G401 (cell line): Measurements from ENCODE around the gene TMEM53. TPM values are rescaled to one million over a fixed set of nuclear protein-coding genes. Genes with fewer than 3 reads are reported as not detected.

Experiments
- DNase-seq: peaks from one replicate; pipeline ENCODE4 v3.0.0-alpha.2; 2015; ENCODE audit warnings: low spot score
- in situ Hi-C: cut with HindIII; loops from 2 replicates; pipeline ENCODE4 v1.10.0; 2016; ENCODE audit warnings: low sequenced_read_pairs, mixed read lengths
- total RNA-seq: library from RNA; depleted of rRNA; stranded (reverse); fragments of >200 nt; shearing (Covaris generic); gene quantifications from 2 replicates; pipeline ENCODE4 v1.2.3, GENCODE V29; 2014

The TMEM53 gene
- total RNA-seq, 1 experiment from 2014 or later, result 23.1 TPM

DNA sequence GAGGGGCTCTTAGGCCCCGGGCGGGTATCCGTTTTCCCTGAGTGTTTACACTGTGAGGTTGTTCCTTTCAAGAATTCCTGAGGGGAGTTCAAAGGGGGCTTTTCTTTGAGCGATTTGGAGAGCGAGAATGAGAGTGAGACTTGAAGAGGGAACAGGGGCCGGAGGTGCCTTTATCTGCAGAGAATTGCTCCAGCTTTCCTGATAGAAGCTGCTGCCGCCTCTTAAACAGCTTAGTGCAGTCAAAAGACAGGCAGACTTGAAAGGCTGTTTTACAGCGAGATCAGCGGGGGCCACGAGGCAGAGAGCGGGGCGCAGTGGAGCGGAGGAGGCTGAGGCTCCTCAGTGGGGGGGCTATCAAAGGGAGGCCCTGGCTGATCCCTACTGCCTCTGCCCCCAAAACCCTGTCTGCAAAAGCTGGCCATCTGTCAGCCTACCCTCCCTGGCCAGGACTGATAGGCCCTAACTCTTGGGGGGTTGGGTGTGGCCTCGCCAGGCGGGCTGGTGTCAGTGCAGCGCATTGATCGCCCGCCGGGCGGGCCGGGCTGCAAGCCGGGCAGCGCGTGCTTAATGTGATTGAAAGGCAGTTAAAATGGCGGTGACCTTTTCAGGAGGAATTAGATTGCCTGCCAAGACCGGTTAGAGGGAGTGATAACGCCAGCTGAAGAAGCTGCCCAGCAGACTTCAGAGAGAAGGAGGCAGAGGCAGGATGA is 36.4 kb downstream of the TMEM53 start:
- no peak for DNase-seq
- in situ Hi-C loops, result no loop called here

DNA sequence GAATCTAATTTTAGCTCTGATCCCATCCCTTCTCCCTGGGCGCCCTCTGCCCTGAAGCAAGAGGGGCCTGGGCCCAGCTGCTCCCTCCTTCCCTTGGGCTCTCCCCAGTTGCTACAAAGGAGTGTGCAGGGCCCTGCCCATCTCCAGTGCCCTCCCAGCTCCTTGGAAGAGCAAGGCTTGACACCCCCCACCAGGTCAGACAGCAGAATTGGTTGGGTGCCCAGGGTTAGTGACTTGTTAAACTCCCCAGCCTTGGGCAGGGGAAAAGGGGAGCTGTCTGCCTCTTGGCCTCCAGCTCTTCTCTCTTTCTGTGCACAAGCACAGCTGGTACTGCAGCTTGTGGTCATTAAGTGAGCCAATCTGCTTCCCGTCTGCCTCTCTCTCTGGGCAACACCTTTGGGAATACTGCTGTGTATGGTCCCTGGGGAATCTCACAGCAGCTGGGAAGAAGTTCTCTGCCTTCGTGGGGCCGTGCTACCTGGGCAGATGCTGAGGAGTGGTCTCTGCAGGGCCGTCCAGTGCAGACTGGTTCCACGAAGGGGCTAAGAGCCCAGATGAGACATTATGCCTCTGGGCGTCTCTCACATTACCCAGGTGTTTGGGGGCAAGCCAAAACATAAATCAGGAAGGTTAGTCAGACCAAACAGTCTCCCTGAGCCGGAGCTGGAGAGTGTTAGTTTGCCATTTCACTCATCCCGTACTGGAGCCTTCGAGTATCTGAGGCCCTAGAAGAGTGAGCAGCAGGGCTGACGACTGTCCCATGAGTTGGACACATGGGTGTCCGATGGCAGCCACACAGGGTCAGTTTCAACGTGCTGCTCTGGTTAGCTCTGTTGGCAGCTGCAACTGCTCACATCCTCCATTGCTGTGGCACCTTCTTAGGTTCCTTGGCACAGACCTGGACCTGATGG is 37.3 kb downstream of the TMEM53 start:
- no peak for DNase-seq
- in situ Hi-C loops, result no loop called here

DNA sequence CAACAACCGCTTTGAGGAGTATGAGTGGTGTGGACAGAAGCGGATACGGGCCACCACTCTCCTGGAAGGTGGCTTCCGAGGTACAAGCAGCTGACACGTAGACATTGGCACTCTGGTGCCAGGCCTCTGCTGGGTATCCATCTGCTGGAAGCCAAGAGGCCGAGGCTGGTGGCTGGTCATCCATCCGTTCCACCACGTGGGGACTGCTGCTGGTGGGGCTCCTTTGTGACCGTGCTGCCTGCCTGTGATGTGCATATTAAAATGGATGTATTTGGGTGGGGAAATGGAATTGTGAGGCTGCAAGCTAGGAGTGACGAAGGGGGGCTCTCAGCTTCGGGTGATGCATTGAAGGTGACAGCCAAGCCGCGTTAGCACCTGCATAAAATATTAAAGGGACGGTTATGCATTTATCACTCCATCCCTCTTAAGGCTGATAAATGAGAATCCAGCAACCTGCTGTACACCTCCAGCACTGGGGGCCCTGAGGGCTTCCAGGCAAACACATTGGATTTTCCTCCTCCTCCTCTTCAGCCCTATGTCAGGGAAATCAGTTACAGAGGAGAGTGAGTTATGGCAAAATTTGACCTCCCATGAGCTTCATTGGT is 38.1 kb downstream of the TMEM53 start:
- peak; percentile 78 for DNase-seq
- in situ Hi-C loops, result no loop called here

DNA sequence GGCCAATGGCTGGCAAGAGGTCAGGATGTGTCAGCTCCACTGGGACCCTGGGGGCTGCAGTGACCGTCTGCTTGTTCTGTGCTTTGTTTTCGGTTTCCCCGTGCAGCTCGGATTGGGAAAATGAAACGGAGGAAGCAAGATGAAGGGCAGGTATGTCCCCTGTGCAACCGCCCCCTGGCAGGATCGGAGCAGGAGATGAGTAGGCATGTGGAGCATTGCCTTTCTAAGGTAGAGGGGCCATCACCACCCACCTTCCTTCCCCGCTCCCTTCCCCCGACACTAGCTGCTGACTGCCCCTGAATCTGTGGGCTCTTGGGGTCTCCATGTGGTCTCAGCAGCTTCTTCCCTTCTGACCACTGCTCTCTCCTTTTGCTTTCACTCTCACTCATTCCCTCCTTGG is 38.8 kb downstream of the TMEM53 start:
- DNase-seq, result no peak
- in situ Hi-C loops, result no loop called here

DNA sequence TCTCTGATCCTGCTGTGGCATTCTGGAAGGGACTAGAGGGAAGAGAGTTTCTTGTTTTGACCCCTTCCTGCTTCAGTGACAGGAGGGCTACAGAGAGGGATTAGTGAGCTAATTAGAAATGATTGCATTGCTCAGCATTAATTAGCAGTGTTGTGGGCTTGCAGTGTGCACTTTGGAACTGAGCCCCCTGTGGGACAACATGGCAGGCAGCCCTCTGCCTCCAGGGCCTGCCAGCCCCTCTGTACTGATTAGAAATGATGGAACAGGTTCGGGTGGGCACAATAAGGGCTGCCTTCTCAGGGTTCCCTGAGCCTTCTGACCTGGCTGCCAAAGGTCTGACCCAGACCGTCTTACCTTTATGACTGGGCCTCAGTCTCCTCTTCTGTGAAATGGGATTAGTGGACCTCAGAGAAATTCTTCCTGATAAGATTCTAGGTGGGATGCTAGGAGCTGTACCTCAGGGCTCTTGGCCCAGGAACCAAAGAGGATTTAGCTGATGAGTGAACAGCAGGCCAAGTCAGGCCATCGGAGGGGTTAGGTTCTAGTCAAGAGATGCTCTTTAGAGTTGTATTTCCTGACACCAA is 39.6 kb downstream of the TMEM53 start:
- in situ Hi-C loops, result no loop called here
- no peak for DNase-seq

DNA sequence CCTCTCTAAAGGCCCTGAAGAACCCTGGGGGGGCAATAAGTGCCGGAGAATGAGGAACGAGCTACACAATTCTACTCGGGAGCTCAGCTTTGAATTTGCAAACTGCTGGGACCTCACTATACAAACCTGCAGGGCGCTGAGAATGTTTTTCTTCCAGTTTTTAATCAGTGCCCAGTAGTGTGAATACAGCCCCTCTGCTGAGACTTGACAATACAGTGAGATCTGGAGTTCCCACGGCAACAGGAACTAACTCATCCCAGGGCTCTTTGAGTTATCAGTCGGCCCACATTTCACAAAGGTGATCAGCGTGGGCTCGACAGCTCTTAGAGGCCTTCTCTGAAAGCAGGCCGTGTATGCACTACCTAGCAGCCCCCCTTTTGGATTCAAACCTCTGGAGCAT is 41.7 kb downstream of the TMEM53 start:
- DNase-seq, result no peak

DNA sequence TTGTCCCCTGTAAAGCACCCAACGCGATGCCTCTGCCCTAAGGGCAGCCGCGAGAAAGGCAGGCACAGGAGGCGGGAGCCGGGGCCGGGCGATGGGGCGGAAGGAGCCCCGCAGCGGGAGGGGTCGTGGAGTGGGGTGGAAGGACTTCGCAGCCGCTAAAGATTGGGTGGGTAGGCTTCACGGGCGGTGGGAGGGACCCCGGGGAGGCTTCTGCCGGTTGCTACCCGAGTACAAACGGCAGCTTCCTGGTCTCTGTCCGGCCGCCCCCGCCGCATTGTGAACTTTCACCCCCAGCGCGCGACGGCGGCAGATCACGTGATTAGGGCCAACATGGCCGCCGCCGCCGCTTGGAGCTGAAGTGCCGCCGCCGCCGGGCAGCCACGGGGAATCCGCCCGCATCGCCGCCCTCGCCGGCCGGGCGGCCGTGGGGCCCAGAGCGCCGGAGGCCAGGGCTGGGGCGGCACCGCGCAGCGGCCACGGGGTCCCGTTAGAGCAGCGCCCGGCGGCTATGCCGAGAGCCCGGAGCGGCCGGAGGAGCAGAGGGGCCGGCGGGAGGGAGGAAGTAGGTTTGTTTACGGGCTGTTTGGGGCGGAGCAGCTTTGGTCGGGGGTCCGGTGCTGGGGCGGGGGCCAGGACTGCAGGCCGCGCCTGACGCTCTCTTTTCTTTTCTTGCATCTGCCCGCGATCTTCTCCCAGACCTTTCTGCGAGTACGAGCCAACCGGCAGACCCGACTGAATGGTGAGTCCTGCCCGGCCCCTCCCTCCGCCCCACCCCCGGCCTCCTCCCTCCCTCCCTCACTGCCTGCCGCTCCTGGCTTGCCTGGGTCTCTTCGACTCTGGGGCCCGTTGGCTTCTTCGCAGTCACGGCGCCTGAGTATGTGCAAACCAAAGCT is 42.4 kb downstream of the TMEM53 start:
- in situ Hi-C loops, result no loop called here
- peak; percentile 88 for DNase-seq

More for the DNA sequence above, 41.7 kb downstream of the TMEM53 start:
- in situ Hi-C loops, result no loop called here

DNA sequence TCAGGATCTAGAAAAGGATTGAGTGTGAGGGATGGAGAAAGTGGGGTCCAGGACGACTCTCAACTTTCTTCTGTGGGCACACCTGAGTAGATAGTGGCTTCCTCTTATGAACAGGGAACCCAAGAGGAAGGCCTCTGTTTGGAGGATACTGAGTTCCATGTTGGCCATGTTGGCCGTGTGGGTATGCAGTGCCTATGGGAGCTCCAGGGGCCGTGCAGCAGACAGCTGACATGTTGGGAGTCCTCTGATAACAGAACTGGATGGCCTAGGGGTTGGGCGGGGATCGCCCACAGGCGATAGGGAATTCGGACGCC is 43.0 kb downstream of the TMEM53 start:
- DNase-seq, result no peak
- in situ Hi-C loops, result no loop called here

DNA sequence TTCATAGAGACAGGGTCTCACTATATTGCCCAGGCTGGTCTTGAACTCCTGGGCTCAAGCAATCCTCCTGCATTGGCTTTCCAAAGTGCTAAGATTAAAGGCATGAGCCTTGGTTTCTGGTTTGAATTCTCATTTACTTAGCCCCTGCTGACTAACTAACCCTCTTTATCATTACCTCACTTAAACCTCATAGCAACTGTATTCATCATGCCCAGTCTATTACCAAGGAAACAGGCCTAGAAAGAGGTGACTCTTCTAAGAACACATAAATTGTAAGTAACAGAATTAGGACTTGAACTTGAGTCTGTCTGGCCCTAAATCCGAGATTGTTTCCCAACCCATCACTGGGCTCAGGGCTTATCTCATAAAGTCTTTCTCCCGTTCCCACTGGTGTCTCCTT is 44.2 kb downstream of the TMEM53 start:
- DNase-seq, result no peak
- in situ Hi-C loops, result no loop called here

DNA sequence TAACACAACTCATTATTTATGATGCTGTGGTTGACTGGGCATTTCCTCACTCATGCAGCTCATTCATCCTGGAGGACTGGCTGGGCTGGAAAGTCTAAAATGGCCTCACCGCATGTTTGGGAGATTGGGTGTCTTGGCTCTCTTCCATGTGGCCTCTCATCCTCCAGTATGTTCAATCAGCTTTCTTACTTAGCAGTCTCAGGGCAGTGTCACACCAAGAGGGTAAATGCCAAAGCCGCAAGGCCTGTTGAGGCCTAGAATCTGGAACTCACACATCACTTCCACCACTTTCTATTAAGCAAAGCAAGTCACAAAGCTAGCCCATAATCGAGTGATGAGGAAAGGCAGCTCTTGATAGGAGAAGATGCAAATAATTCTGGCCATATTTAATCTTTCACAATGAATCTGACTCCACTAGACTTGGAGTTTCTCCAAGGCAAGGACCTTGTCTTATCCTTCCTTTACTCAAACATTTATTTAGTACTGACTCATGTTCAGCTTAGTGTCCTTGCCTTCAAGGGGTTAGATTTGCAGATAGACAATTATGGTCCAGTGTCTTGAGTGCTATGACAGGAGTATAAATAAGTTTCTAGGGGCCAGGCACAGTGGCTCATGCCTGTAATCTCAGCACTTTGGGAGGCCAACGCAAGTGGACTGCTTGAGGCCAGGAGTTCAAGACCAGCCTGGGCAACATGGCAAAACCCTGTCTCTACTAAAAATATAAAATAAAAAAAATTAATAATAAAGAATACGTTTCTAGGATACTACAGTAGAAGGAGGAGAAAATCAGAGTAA is 45.1 kb downstream of the TMEM53 start:
- DNase-seq, result no peak
- in situ Hi-C loops, result no loop called here

DNA sequence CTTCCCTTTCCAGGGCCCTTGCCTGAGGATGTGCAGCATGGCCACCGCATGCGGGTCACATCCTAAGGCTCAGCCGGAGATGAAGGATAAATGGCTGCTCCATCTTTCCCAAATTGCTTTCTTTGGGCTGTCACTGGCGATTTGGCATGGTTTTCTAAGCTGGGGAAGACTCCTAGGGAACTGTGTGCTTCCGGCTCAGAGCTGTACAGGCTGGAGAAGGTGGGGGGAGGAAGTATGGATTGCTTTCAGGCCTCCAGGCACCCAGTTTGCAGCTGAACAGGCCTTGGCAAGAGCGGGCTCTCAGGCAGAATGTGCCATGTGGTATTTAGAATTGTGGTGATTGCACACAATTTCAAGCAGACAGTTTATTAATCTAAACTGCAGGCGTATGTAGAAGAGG is 48.9 kb downstream of the TMEM53 start:
- in situ Hi-C loops, result no loop called here
- DNase-seq, result no peak

DNA sequence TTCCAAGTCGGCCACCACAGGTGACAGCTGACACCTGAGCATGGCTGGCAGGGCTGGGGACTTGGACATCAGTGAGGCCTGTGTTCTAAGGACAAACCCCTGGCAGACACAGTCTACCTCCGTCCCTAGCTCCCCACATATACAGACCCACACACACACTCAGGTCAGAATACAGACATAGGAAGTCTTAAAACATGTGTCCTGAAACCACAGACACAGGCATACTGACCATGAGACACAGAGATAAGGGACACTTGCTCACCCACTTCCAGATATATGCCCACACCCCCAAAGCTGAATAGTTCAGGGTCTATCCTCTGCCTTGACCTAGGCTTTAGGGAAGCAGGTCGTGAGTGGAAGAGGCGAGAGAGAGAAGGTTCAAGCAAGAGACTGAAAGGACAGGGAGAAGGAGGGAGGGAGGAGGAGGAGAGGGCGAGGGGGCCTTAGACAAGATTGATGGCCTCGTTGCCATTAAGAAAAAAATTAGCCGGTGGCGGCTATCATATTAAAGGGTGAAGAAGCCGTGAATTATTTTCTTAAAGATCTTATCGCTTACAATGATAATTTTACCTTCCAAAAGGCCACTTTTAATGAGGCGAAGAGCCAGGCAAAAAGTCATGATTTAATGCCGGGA is 49.9 kb downstream of the TMEM53 start:
- in situ Hi-C loops, result no loop called here
- no peak for DNase-seq

DNA sequence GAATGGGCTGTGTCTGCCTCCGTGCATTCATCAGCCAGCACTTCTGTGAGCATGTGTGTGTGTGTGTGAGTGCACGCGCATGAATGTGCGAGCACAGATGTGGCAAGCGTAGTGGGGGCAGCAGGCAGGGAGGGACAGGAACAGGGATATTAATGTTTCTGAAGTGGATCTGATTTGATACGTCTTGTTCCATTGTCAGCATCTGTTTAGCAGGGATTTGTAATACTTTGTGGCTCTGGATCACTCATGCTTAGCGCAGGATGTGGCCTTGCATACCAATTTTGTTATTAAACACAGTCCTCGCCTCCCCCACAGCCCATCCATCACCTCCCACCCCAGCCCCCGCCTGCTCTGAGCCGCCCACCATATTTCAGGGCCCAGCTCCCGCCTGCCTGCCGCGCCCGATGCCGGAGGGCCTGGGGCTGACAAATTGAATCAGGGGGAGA is 52.4 kb downstream of the TMEM53 start:
- no peak for DNase-seq
- in situ Hi-C loops, result no loop called here

DNA sequence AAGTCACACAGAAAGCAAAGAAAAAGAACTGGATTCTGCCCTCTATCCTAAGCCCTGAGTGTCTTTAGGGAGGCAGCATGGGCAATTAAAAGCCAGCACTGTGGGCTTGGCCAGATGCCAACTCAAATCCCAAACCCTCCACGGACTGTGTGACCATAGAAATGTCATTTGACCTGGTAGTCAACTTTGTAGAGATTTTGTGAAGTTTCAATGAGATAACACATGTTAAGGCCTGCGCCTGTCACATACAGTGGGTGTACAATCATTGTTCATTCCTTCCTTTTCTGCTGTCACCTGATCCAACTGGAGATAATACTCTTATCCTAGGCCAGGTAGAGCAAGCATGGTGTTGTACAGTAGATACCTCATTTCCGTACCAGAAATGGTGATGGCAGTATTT is 54.2 kb downstream of the TMEM53 start:
- in situ Hi-C loops, result no loop called here
- no peak for DNase-seq

DNA sequence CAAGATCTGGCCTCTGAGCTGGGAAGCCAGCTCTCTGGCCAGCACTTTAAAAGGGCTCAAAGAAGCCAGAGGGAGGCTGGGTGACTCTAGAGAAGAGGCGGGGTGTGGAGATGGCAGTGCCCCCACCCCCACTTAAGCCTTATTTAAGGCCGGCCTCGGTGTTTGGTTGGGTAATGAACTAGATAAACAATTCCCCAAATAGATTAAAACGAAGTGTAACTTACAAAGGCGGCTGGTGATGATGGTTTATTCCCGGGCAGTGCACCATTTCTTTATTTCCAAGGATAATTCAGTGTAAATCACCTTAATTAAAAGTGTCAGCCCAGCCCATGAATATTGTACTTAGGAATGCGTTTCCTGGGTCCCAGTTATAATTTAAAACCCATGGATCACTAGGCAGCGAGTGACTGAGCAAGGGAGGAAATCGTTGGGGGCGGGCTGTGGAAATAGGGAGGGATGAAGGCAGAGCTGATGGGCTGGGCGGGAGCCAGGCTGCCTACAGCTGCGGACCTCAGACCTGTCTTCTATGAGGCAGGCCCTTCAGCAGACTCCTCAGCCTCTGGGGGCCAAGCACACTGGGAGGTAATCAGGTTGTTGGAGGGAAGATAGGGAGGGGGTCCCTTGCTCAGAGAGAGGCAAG is 54.9 kb downstream of the TMEM53 start:
- no peak for DNase-seq
- in situ Hi-C loops, result no loop called here

DNA sequence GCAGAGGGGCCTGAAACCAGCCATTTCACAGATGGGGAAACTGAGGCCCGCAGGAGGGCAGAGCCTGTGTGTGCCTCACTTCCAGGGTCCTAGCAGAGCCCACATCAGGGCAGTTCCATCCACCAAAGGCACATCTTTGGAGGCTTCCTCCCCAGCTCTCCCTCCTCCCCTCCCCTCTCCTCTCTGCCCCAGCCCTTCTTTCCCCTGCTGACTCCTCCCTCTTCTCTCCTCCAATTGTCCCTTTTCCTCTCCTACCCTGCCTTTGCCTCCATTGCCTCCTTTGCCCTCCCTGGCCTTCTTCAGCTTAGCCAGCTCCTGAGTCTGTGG is 56.6 kb downstream of the TMEM53 start:
- in situ Hi-C loops, result no loop called here
- no peak for DNase-seq

DNA sequence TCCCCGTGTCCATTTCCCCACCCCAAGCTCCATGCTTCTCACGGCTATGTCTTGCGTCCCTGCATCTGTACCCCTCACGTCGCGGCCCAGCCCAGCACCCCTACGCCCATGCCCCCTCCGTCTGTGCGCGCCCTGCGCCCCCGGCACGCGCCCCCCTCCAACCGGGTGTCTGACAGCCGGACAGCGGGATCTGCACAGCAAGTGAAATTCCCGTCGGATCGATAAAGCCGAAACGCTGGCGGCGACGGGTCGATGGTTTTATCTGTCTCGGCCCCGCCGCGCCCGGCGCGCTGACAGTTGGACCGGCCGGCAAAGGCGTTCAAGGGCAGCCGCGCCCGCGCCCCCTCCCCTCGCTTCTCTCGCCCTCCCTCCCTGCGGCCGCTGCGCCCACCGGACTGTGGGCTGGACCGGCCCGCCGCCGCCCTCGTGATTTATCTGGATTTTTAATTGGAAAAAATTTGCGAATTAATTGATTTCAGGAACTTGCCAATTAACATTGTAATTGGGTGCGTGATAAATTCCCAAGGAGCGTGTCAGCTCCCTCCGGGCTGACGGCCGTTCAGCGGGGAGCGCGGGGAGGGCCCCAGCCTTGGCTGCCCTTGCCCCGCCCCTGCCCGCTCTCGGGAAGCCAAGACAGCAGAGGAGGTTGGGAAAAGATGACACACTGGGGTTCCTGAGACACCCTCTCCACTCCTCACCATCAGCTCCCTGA is 57.1 kb downstream of the TMEM53 start:
- DNase-seq, result no peak
- in situ Hi-C loops, result no loop called here
